ENCODE measurements around the gene ATP10A. TPM values are rescaled to one million over a fixed set of nuclear protein-coding genes. Genes with fewer than 3 reads are reported as not detected.

The ATP10A gene
- total RNA-seq, 1 experiment from 2014 or later, result 0.02 TPM

DNA sequence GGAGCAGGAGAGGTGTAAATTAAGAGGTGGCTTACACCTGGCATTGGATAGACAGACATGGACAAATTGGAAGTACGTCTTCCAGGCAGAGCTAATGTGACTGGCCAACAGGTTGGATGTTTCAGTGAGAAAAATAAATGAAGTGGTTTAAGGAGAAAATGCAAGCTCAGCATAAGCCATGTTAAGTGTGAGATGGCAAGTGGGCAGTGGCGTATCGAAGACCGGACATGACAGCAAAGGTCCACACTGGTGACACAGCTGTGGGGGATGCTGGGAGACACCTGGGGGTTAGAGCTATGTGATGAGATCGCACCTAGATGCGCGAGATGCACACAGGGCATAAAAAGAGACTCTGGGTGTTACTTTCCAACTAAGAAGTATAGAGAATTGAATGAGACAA is 3.7 kb upstream of the ATP10A start:
- Histone ChIP-seq H3K9me2 (ENCODE audit: insufficient read depth) (no peaks in the 10 kb centered on the region), H3K27ac (ENCODE audit: low read depth, low read length) (no peak overlapping the region), H3K4me1 (ENCODE audit: control insufficient read depth in 1 of 2, insufficient read depth in 2 of 2, low read length in 2 of 2) (no peaks in the 10 kb centered on the region), H3K9me3 (ENCODE audit: control insufficient read depth in 1 of 2, insufficient read depth in 1 of 2, low read depth in 1 of 2, low read length in 2 of 2) (peaks cover 3 to 4% of the 10 kb centered on the region in 2 experiments; a peak in 2 of 4 replicates), H3K4me2 (ENCODE audit: low read length) (no peak overlapping the region), H4K20me1 (ENCODE audit: insufficient read depth) (no peaks in the 10 kb centered on the region), H3K27me3 (ENCODE audit: insufficient read depth, low read length) (no peaks in the 10 kb centered on the region), H3K79me2 (ENCODE audit: insufficient read depth, low read length) (no peaks in the 10 kb centered on the region), H2AFZ (ENCODE audit: low read depth, low read length, poor library complexity, severe bottlenecking) (no peak overlapping the region), H3K36me3 (ENCODE audit: control insufficient read depth in 1 of 2, insufficient read depth in 2 of 2, low read length in 2 of 2) (no peaks in the 10 kb centered on the region), H3K9ac (ENCODE audit: low read length) (no peak overlapping the region), H3K4me3 (replicated peaks in 1 of 2; ENCODE audit: low read depth in 1 of 2, low read length in 2 of 2) (no peak overlapping the region)
- TF ChIP-seq TCF7L2 (IDR thresholded peaks at IDR 0.05; ENCODE audit: borderline replicate concordance, extremely low read depth, insufficient read depth, insufficient read length) (no peak), FOSL1 (IDR thresholded peaks at IDR 0.05; ENCODE audit: low read depth) (no peak), EZH2 (IDR thresholded peaks at IDR 0.05) (no peak), CBX3 (IDR thresholded peaks at IDR 0.05; ENCODE audit: low read depth) (no peak)
- POLR2A ChIA-PET, result no interaction called here
- no peak for DNase-seq (ENCODE audit: low read depth, low spot score)
- intact Hi-C loops (cut with micrococcal nuclease), result no loop called here
- no peak for ATAC-seq
- RAD21 ChIA-PET (ENCODE audit: low non-redundant PET in 1 of 2, low total read pairs in 2 of 2, uncharacterized antibody in 2 of 2, unreplicated experiment in 2 of 2), result no interaction called here
- BruUV-seq (replicated peaks), result no TSS peak
- CTCF ChIA-PET, result no interaction called here

DNA sequence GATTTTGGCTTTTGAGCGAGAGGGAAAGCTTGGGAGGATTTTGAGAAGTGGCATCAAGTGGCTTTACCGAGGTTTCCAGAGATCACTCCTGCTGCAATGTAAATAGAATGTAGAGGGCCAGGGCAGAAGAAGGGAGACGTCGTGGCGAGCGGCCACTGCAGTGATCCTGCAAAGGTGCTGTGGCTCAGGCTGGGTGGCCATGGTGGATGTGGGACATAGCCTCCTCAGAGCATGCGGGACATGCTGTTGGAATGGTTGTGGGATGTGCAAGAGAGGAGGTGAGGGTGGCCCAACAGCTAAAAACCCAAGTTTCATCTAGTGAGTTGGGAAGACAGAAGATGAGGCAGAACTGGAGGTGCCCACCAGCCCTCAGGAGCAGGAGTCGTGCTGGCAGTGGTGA is 3.1 kb upstream of the ATP10A start:
- TF ChIP-seq ZFX (IDR thresholded peaks at IDR 0.05), result no peak
- no peak for TF ChIP-seq SP1 (IDR thresholded peaks at IDR 0.05; ENCODE audit: low read depth)
- TF ChIP-seq, protein P1, sequence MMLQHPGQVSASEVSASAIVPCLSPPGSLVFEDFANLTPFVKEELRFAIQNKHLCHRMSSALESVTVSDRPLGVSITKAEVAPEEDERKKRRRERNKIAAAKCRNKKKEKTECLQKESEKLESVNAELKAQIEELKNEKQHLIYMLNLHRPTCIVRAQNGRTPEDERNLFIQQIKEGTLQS (IDR thresholded peaks at IDR 0.05), result no peak
- TF ChIP-seq EGR1 (IDR thresholded peaks at IDR 0.05; ENCODE audit: low read depth), result no peak
- no peak for TF ChIP-seq POLR2A (IDR thresholded peaks at IDR 0.05; ENCODE audit: borderline replicate concordance, extremely low read depth, insufficient read depth, insufficient read length)
- TF ChIP-seq SIN3A (IDR thresholded peaks at IDR 0.05; ENCODE audit: low read depth), result no peak
- no peaks in the 10 kb centered on the region for H3K9me2 ChIP-seq (ENCODE audit: insufficient read depth)
- POLR2A ChIA-PET, result no interaction called here
- H3K9ac ChIP-seq (ENCODE audit: low read length), result no peak overlapping the region
- RAD21 ChIA-PET (ENCODE audit: low non-redundant PET in 1 of 2, low total read pairs in 2 of 2, uncharacterized antibody in 2 of 2, unreplicated experiment in 2 of 2), result no interaction called here
- BruUV-seq (replicated peaks), result no TSS peak
- H4K20me1 ChIP-seq (ENCODE audit: insufficient read depth), result no peaks in the 10 kb centered on the region
- no peaks in the 10 kb centered on the region for H3K4me1 ChIP-seq (ENCODE audit: control insufficient read depth in 1 of 2, insufficient read depth in 2 of 2, low read length in 2 of 2)
- intact Hi-C loops (cut with micrococcal nuclease), result no loop called here
- H2AFZ ChIP-seq (ENCODE audit: low read depth, low read length, poor library complexity, severe bottlenecking), result no peak overlapping the region
- H3K79me2 ChIP-seq (ENCODE audit: insufficient read depth, low read length), result no peaks in the 10 kb centered on the region
- DNase-seq (ENCODE audit: low read depth, low spot score) (no peak), ATAC-seq (no peak)
- H3K4me3 ChIP-seq (replicated peaks in 1 of 2; ENCODE audit: low read depth in 1 of 2, low read length in 2 of 2), result no peak overlapping the region
- no peak overlapping the region for H3K27ac ChIP-seq (ENCODE audit: low read depth, low read length)
- CTCF ChIA-PET, result no interaction called here
- H3K36me3 ChIP-seq (ENCODE audit: control insufficient read depth in 1 of 2, insufficient read depth in 2 of 2, low read length in 2 of 2), result no peaks in the 10 kb centered on the region
- no peak overlapping the region for H3K4me2 ChIP-seq (ENCODE audit: low read length)
- no peaks in the 10 kb centered on the region for H3K27me3 ChIP-seq (ENCODE audit: insufficient read depth, low read length)
- peaks cover 3 to 4% of the 10 kb centered on the region in 2 experiments; a peak in 2 of 4 replicates for H3K9me3 ChIP-seq (ENCODE audit: control insufficient read depth in 1 of 2, insufficient read depth in 1 of 2, low read depth in 1 of 2, low read length in 2 of 2)
